Measurements from ENCODE around the gene GSTM3.
"Not testable (repeated sequence)": the region's sequence is repeated elsewhere in the genome, so short reads cannot be mapped to it uniquely, and the experiment has no call there.

GRCh38 chr1:109711593-109712320 lies 29.1 kb downstream of the GSTM3 start, which contains the start of gene GSTM5:
- TF ChIP-seq, protein P1, sequence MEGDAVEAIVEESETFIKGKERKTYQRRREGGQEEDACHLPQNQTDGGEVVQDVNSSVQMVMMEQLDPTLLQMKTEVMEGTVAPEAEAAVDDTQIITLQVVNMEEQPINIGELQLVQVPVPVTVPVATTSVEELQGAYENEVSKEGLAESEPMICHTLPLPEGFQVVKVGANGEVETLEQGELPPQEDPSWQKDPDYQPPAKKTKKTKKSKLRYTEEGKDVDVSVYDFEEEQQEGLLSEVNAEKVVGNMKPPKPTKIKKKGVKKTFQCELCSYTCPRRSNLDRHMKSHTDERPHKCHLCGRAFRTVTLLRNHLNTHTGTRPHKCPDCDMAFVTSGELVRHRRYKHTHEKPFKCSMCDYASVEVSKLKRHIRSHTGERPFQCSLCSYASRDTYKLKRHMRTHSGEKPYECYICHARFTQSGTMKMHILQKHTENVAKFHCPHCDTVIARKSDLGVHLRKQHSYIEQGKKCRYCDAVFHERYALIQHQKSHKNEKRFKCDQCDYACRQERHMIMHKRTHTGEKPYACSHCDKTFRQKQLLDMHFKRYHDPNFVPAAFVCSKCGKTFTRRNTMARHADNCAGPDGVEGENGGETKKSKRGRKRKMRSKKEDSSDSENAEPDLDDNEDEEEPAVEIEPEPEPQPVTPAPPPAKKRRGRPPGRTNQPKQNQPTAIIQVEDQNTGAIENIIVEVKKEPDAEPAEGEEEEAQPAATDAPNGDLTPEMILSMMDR (optimal IDR thresholded peaks at IDR 0.05 in 1 of 3, IDR thresholded peaks at IDR 0.05 in 1 of 3, conservative IDR thresholded peaks at IDR 0.05 in 1 of 3; ENCODE audit: extremely low read depth in 1 of 3, insufficient read depth in 2 of 3, low read length in 3 of 3), result not testable (repeated sequence)
- not testable (repeated sequence) for TF ChIP-seq EZH2 (IDR thresholded peaks at IDR 0.05; ENCODE audit: low read length)

All from keratinocyte (primary cell).